HS-5 (cell line): Measurements from ENCODE around the gene U2AF1L4.

ENCODE experiments used
- DNase-seq: peaks from one replicate; pipeline ENCODE4 v3.0.0-alpha.2; 2012; ENCODE audit warnings: low read depth

U2AF1L4 gene

GRCh38 chr19:35712567-35713505 lies 32.4 kb downstream of the U2AF1L4 start:
- no peak for DNase-seq

GRCh38 chr19:35710784-35711723 lies 34.2 kb downstream of the U2AF1L4 start:
- DNase-seq, result no peak

- no peak for DNase-seq
Measured at GRCh38 chr19:35708391-35708790, 36.8 kb downstream of the U2AF1L4 start.

- DNase-seq, result no peak
Measured at GRCh38 chr19:35704218-35704617, 41.0 kb downstream of the U2AF1L4 start, which contains the start of gene ZBTB32. ZBTB32 (plus strand) TSS chr19:35704558; CDS start chr19:35714627, 10,069 bp downstream.

GRCh38 chr19:35703343-35703742 lies 41.9 kb downstream of the U2AF1L4 start:
- DNase-seq, result no peak

GRCh38 chr19:35702223-35703012 lies 42.8 kb downstream of the U2AF1L4 start:
- DNase-seq, result peak; percentile 92

- no peak for DNase-seq
Measured at GRCh38 chr19:35696835-35697234, 48.4 kb downstream of the U2AF1L4 start.

GRCh38 chr19:35695895-35696422 lies 49.3 kb downstream of the U2AF1L4 start:
- no peak for DNase-seq

- DNase-seq, result peak; percentile 54
Measured at GRCh38 chr19:35693835-35694599, 51.2 kb downstream of the U2AF1L4 start.

GRCh38 chr19:35693422-35693821 lies 51.8 kb downstream of the U2AF1L4 start:
- no peak for DNase-seq
